HG03108 (cell line): Measurements from ENCODE around the gene AHSA1.
"Not testable (repeated sequence)": the region's sequence is repeated elsewhere in the genome, so short reads cannot be mapped to it uniquely, and the experiment has no call there.

ENCODE experiments used
- ATAC-seq: cut with Tn5 transposase; IDR thresholded peaks from one replicate; pipeline ENCODE4 v1.9.1; 2021; ENCODE audit warnings: moderate library complexity; ENCODE audit not compliant: unreplicated experiment

AHSA1 gene

GRCh38 chr14:77457522-77458248 lies at the start of gene AHSA1, which contains the start of gene VIPAS39:
TSS of gene AHSA1 (plus strand) at chr14:77458093. CDS start at chr14:77458190, 97 bp downstream.
TSS of gene VIPAS39 (minus strand) at chr14:77457601. CDS start at chr14:77454102, 3,499 bp downstream.
- peak; percentile 90 for ATAC-seq

DNA sequence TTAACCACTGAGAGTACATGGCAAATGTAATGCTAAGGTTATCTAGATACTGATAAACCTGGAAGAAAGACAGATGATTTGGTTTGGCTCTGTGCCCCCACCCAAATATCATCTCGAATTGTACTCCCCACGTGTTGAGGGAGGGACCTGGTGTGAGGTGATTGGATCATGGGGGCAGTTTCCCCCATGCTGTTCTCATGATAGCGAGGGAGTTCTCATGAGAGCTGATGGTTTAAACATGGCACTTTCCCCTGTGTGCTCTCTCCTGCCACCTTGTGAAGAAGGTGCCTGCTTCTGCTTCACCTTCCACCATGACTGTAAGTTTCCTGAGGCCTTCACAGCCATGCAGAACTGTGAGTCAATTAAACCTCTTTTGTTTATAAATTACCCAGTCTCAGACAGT lies 48.8 kb upstream of the AHSA1 start:
- no peak for ATAC-seq

GRCh38 chr14:77415403-77416030 lies 42.4 kb upstream of the AHSA1 start:
- ATAC-seq: not testable (repeated sequence)

GRCh38 chr14:77416098-77416497 lies 41.8 kb upstream of the AHSA1 start:
- ATAC-seq: not testable (repeated sequence)

DNA sequence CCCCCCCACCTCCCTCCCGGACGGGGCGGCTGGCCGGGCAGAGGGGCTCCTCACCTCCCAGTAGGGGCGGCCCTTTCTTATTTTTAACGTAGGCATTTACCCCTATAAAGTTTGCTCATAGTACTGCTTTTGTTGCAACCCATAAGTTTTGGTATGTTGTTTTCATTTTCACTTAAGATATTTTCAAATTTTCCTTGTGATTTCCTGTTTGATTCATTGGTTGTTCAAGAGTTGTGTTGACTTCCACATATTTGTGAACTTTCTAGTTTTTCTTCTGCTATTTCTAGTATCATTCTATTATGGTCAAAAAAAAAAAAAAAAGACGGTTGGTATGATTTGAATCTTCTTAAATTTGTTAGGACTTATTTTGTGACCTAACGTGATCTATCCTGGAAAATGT lies 41.1 kb upstream of the AHSA1 start:
- ATAC-seq: no peak

GRCh38 chr14:77421201-77421600 lies 36.7 kb upstream of the AHSA1 start:
- no peak for ATAC-seq

- no peak for ATAC-seq
These were observed 34.5 kb upstream of the AHSA1 start, which contains the start of gene NOXRED1 for GRCh38 chr14:77423423-77423822. TSS of gene NOXRED1 (minus strand) at chr14:77423523. CDS start at chr14:77422889, 634 bp downstream.

- ATAC-seq: no peak
These were observed 33.0 kb upstream of the AHSA1 start for GRCh38 chr14:77424862-77425261.

- no peak for ATAC-seq
These were observed 31.5 kb upstream of the AHSA1 start for GRCh38 chr14:77426396-77426795.

DNA sequence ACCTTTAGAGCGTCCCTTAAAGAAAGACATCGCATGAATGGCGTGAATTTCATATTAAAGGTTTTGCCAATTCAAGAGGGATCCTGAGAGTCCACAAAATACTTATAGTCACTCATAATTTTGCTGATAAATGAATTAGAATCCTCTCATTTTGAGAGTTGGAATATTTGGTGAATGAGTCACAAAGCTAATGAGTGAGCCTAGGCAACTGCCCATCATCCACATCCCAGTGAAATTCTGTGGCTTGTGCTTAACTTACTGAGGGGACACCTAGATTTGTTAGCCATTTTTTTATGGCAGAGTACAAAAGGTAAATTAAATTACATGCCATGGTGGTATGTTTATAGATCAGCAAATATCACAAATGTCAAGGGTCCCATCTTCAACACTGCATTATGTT lies 21.9 kb upstream of the AHSA1 start:
- ATAC-seq: no peak

- no peak for ATAC-seq
These were observed 19.3 kb upstream of the AHSA1 start for GRCh38 chr14:77438596-77438995.

GRCh38 chr14:77439861-77440260 lies 18.0 kb upstream of the AHSA1 start:
- no peak for ATAC-seq

DNA sequence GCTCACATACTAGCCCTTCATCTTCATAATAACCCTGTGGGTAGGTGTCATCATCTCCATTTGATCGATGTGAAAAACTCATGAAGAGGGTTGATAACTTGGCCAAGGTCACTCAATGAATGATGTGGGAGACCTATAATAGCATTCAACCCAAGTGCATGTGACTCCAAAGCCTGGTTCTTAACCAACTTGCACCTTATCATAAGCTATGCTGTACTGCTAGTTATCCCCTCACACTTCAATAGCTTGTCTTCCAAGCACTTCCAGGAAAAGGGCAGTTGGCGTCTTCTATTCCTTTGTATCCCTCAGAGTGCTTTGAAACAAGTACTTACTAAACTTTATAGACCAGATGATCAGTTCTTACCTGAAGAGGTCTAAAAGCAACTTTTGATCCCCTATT lies 15.7 kb upstream of the AHSA1 start:
- ATAC-seq: no peak

GRCh38 chr14:77455966-77456640 lies 1.8 kb upstream of the AHSA1 start:
- no peak for ATAC-seq

GRCh38 chr14:77457115-77457521 lies 775 bp upstream of the AHSA1 start:
- ATAC-seq: peak; percentile 8

DNA sequence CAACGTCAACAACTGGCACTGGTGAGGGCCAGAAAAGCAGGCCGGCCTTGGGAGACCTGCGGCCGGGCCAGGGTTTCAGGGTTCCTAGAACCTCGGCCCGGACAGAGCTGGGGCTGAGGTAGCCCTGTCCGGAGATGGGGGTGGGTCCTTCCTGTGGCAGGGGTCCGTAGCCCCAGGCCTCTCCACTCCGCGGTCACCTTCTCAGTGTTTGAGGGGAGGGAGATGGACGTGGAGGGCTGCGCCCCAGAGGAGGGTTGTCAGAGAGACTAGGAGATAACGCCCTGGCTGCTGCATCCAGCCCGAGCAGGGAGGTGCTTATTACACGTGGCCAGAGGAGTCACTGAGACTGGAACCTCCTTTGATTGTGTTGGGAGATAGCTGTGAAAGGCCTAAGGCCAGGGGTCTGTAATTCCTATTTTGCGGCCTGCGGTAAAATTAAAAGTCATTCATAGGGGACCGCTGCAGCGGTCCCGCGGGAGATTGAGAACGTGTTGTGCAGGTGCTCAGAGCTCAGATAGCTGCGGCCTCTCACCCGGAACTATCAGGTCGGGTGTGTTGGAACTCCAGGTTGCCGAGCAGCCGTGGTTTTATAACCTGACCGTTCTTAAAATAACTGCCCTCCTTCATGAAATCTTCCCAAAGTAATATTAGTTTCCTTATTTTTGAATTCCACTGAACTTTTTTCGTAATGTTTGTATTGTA lies 507 bp downstream of the AHSA1 start:
- ATAC-seq: peak; percentile 7

GRCh38 chr14:77459072-77459723 lies 1.3 kb downstream of the AHSA1 start:
- ATAC-seq: no peak

GRCh38 chr14:77467801-77468200 lies 9.9 kb downstream of the AHSA1 start:
- no peak for ATAC-seq

DNA sequence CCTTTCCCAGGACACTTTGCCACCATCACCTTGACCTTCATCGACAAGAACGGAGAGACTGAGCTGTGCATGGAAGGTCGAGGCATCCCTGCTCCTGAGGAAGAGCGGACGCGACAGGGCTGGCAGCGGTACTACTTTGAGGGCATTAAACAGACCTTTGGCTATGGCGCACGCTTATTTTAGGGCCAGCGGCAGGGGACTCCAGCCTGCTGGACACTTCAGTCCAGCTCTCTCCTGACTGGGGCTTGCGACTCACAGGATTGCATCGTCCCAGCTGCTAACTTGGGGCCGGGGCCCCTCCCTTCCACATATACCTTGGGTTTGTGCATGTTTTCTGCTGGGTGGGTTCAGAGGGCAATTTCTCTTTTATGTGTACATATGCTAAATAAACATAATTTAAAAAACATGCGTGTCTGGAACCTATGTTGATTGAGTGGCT lies 11.2 kb downstream of the AHSA1 start:
- no peak for ATAC-seq

DNA sequence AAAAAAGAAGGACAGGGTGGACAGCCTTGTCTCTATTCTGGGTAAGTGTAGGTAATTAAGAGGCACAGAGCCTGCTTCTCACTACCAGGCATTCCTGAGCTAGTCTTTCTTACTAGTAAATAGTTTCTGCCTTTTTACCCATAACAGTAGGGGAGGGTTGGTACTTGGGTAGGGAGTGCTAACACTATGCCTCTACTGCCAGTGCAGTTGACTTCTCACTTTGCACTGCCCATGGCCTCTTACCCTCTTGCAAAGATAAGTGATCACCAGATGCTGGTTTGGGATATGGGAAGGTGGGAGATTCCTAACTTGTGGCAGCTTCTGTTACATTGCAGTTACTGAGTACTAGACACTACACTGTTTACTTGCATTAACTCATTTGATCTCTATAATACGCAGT lies 11.6 kb downstream of the AHSA1 start:
- ATAC-seq: no peak
